Tibial nerve (tissue), 4 donors: Measurements from ENCODE around the gene TOE1. TPM values are rescaled to one million over a fixed set of nuclear protein-coding genes. Genes with fewer than 3 reads are reported as not detected.

Experiments used
- DNase-seq, 2 donors: peaks; one replicate each; pipeline ENCODE4 v3.0.0-alpha.2; 2019; ENCODE audit warnings: low spot score in 2 of 2
- H3K27ac ChIP-seq, 4 donors: fragments of 200-600 bp; sonication (generic) in 3 of 4; one replicate each; pipeline ENCODE4 v1.5.1; 2017 to 2019; ENCODE audit warnings: mild to moderate bottlenecking in 1 of 4
- H3K27me3 ChIP-seq, 2 donors: fragments of 200-600 bp; sonication (generic) in 1 of 2; one replicate each; pipeline versions ENCODE4 v1.5.1 to v1.6.0; 2017 to 2019
- H3K36me3 ChIP-seq, 3 donors: fragments of 200-600 bp; sonication (generic); one replicate each; pipeline ENCODE4 v1.5.1; 2018 to 2019
- H3K4me1 ChIP-seq, 4 donors: fragments of 200-600 bp; sonication (generic) in 3 of 4; one replicate each; pipeline ENCODE4 v1.5.1; 2017 to 2019
- H3K4me3 ChIP-seq, 4 donors: fragments of 200-600 bp; sonication (generic) in 3 of 4; one replicate each; pipeline ENCODE4 v1.5.1; 2017 to 2019; ENCODE audit warnings: mild to moderate bottlenecking in 1 of 4, moderate library complexity in 1 of 4
- H3K9me3 ChIP-seq, 4 donors: fragments of 200-600 bp; sonication (generic) in 3 of 4; one replicate each; pipeline ENCODE4 v1.5.1; 2017 to 2019
- CTCF ChIP-seq, 5 experiments: fragments of 200-600 bp in 3 of 5; fragments of 450-650 bp in 2 of 5; sonication (generic) in 3 of 5; IDR thresholded peaks; one replicate each; pipeline ENCODE4 v1.5.1; 2016 to 2019; ENCODE audit warnings: antibody characterized with exemption in 5 of 5, mild to moderate bottlenecking in 3 of 5, moderate library complexity in 2 of 5
- EP300 ChIP-seq, 2 donors: sonication (generic); formaldehyde crosslinking; IDR thresholded peaks; one replicate each; pipeline ENCODE4 v1.6.1; 2017; ENCODE audit warnings: antibody characterized with exemption in 2 of 2, mild to moderate bottlenecking in 1 of 2
- POLR2A ChIP-seq, 2 donors: fragments of 450-650 bp; IDR thresholded peaks; one replicate each; pipeline ENCODE4 v1.6.1; 2017; ENCODE audit warnings: antibody characterized with exemption in 2 of 2, mild to moderate bottlenecking in 2 of 2, moderate library complexity in 2 of 2
- WGBS, 2 donors: methylation state at CpG; one replicate each; pipeline ENCODE4 v1.1.5; 2018; 5-methylcytosine and 5-hydroxymethylcytosine counted together
- total RNA-seq, 4 donors: library from RNA; depleted of rRNA; stranded (reverse); fragments of >200 nt; gene quantifications; one replicate each; pipeline ENCODE4 v1.1.0, GENCODE V29; 2016

The TOE1 gene
- total RNA-seq, 4 donors from 2014 or later = 7.4 to 16.7 (median 12.3) TPM

GRCh38 chr1:45299981-45300668, 39.8 kb upstream of the TOE1 start:
- peaks cover 0 to 19% (median 5%) of the 10 kb centered on the region in 4 donors for H3K4me1 ChIP-seq
- 8 to 9% methylated on average over 4 of the region's 4 CpGs for WGBS, 2 donors
- peak in 1 of 2 donors; percentile 23 for DNase-seq

GRCh38 chr1:45300669-45300997, 39.3 kb upstream of the TOE1 start:
- Histone ChIP-seq H3K4me3 (no peak overlapping the region), H3K9me3 (no peaks in the 10 kb centered on the region), H3K27me3 (no peaks in the 10 kb centered on the region), H3K36me3 (no peaks in the 10 kb centered on the region), H3K27ac (no peak overlapping the region), H3K4me1 (peaks cover 0 to 19% (median 5%) of the 10 kb centered on the region in 4 donors)
- TF ChIP-seq EP300 (IDR thresholded peaks at IDR 0.05) (no peak), POLR2A (IDR thresholded peaks at IDR 0.05) (no peak), CTCF (IDR thresholded peaks at IDR 0.05) (peak in 3 of 5 experiments; percentile 1 to 21 (median 15))
- 72 to 82% methylated on average over 2 of the region's 2 CpGs for WGBS, 2 donors
- DNase-seq = no peak

More at GRCh38 chr1:45299981-45300668, 39.8 kb upstream of the TOE1 start:
- no peaks in the 10 kb centered on the region for H3K9me3 ChIP-seq
- no peaks in the 10 kb centered on the region for H3K36me3 ChIP-seq
- H3K27me3 ChIP-seq = no peaks in the 10 kb centered on the region
- no peak overlapping the region for H3K4me3 ChIP-seq
- no peak overlapping the region for H3K27ac ChIP-seq
- TF ChIP-seq POLR2A (IDR thresholded peaks at IDR 0.05) (no peak), EP300 (IDR thresholded peaks at IDR 0.05) (no peak), CTCF (IDR thresholded peaks at IDR 0.05) (peak; percentile 53 to 79 (median 66))

- Histone ChIP-seq H3K27ac (peak overlapping the region in 3 of 4 donors; percentile 87 to 97 (median 93)), H3K4me1 (peaks cover 0 to 19% (median 5%) of the 10 kb centered on the region in 4 donors), H3K9me3 (no peaks in the 10 kb centered on the region), H3K27me3 (no peaks in the 10 kb centered on the region), H3K4me3 (peak overlapping the region; percentile 56 to 88 (median 75)), H3K36me3 (no peaks in the 10 kb centered on the region)
- WGBS, 2 donors = 82 to 83% methylated on average over 16 of the region's 16 CpGs
- no peak for DNase-seq
- TF ChIP-seq POLR2A (IDR thresholded peaks at IDR 0.05) = no peak
- TF ChIP-seq CTCF (IDR thresholded peaks at IDR 0.05) = no peak
- TF ChIP-seq EP300 (IDR thresholded peaks at IDR 0.05) = no peak
These were observed 37.3 kb upstream of the TOE1 start for GRCh38 chr1:45302505-45303150.

- peak in 1 of 2 donors; percentile 78 for TF ChIP-seq EP300 (IDR thresholded peaks at IDR 0.05)
- peak; percentile 57 to 90 (median 69) for TF ChIP-seq CTCF (IDR thresholded peaks at IDR 0.05)
- TF ChIP-seq POLR2A (IDR thresholded peaks at IDR 0.05) = peak; percentile 44 to 69
- peak; percentile 96 for DNase-seq
- Histone ChIP-seq H3K36me3 (no peaks in the 10 kb centered on the region), H3K27ac (peak overlapping the region; percentile 86 to 97 (median 92)), H3K4me1 (peaks cover 0 to 19% (median 5%) of the 10 kb centered on the region in 4 donors), H3K9me3 (no peaks in the 10 kb centered on the region), H3K4me3 (peak overlapping the region; percentile 56 to 88 (median 82)), H3K27me3 (no peaks in the 10 kb centered on the region)
- 1 to 2% methylated on average over 42 to 60 of the region's 68 CpGs for WGBS, 2 donors
These were observed 36.3 kb upstream of the TOE1 start for GRCh38 chr1:45303520-45304310.
